Activated T-cell treated with anti-CD3 and anti-CD28 coated beads, Interleukin-2, amount 50 U/mL, for 24 hours (primary cell): ENCODE results near the gene TIMM13.

Experiments used
- DNase-seq: peaks from one replicate; pipeline ENCODE4 v3.0.0-alpha.2; 2020
- H3K27ac Mint-ChIP-seq: 2 replicates; pipeline ENCODE4 v1.8.0; 2020; ENCODE audit warnings: mild to moderate bottlenecking, mixed read lengths
- H3K27me3 Mint-ChIP-seq: 2 replicates; pipeline ENCODE4 v1.8.0; 2020; ENCODE audit warnings: mixed read lengths
- H3K36me3 Mint-ChIP-seq: 2 replicates; pipeline ENCODE4 v1.8.0; 2020; ENCODE audit warnings: low read depth, mixed read lengths
- H3K4me1 Mint-ChIP-seq: 2 replicates; pipeline ENCODE4 v1.8.0; 2020; ENCODE audit warnings: low read depth, mixed read lengths
- H3K4me3 Mint-ChIP-seq: 2 replicates; pipeline ENCODE4 v1.8.0; 2020; ENCODE audit warnings: mild to moderate bottlenecking, moderate library complexity, mixed read lengths
- H3K9me3 Mint-ChIP-seq: 2 replicates; pipeline ENCODE4 v1.8.0; 2020; ENCODE audit warnings: mixed read lengths

Gene TIMM13

GRCh38 chr19:2429917-2430535 is 2.6 kb upstream of the TIMM13 start:
- H3K27ac Mint-ChIP-seq: peak overlapping the region; percentile 47
- DNase-seq: no peak
- no peaks in the 10 kb centered on the region for H3K27me3 Mint-ChIP-seq
- no peaks in the 10 kb centered on the region for H3K9me3 Mint-ChIP-seq
- no peak overlapping the region for H3K4me3 Mint-ChIP-seq
- peaks cover 69% of the 10 kb centered on the region for H3K36me3 Mint-ChIP-seq
- peaks cover 21% of the 10 kb centered on the region for H3K4me1 Mint-ChIP-seq

- H3K27ac Mint-ChIP-seq: peak overlapping the region; percentile 18
- peaks cover 67% of the 10 kb centered on the region for H3K36me3 Mint-ChIP-seq
- no peaks in the 10 kb centered on the region for H3K9me3 Mint-ChIP-seq
- no peak overlapping the region for H3K4me3 Mint-ChIP-seq
- peaks cover 21% of the 10 kb centered on the region for H3K4me1 Mint-ChIP-seq
- no peak for DNase-seq
- no peaks in the 10 kb centered on the region for H3K27me3 Mint-ChIP-seq
Observed at GRCh38 chr19:2428756-2429711, 1.6 kb upstream of the TIMM13 start.

GRCh38 chr19:2428321-2428690 is 920 bp upstream of the TIMM13 start:
- Mint-ChIP-seq H3K36me3 (peaks cover 64% of the 10 kb centered on the region), H3K27me3 (no peaks in the 10 kb centered on the region), H3K27ac (peak overlapping the region; percentile 99), H3K9me3 (no peaks in the 10 kb centered on the region), H3K4me1 (peaks cover 21% of the 10 kb centered on the region), H3K4me3 (no peak overlapping the region)
- no peak for DNase-seq

DNA sequence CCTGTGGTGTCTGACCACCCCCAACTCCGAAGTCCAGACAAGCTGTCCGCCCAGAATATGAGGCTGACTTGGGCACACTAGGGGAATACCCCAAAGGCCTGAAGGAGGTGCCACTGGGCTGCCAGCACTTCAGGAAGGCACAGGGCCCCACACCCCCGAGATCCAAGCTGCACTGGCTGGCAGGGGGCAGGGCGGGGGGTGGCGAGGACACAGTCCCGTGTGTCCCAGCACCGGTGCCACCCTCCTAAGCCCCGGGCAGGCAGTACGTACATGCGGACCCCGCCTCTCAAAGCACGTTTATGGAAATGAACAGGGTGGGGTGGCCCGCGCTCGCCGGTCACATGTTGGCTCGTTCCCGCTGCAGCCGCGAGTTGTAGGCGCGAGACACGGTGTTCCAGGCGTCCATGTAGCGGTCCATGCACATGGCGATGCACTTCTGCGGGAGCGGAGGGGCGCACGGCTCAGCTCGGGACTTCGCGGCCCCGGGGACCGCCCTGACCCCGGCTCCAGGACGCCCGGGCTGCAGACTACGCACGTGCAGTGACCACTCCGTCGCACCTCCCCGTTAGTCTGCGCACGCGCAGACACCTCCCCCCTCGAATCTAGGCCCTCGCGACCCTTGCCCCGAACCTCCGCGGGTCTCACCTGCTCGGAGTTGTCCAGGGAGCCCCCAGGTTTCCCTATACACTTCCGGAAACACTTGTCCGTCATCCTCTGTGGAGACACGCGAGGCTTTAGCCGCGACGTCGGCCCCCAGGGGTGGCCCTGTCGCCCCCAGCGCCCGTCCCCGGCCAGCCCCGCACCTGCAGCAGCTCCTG is 566 bp downstream of the TIMM13 start:
- Mint-ChIP-seq H3K4me1 (peaks cover 23% of the 10 kb centered on the region), H3K27me3 (no peaks in the 10 kb centered on the region), H3K27ac (peak overlapping the region; percentile 99), H3K4me3 (peak overlapping the region; percentile 90), H3K36me3 (peaks cover 63% of the 10 kb centered on the region), H3K9me3 (no peaks in the 10 kb centered on the region)
- peak; percentile 55 for DNase-seq

- Mint-ChIP-seq H3K4me1 (peaks cover 23% of the 10 kb centered on the region), H3K27me3 (no peaks in the 10 kb centered on the region), H3K27ac (peak overlapping the region; percentile 99), H3K4me3 (peak overlapping the region; percentile 90), H3K36me3 (peaks cover 56% of the 10 kb centered on the region), H3K9me3 (no peaks in the 10 kb centered on the region)
- DNase-seq: no peak
Observed at GRCh38 chr19:2425622-2426581, 1.5 kb downstream of the TIMM13 start.

DNA sequence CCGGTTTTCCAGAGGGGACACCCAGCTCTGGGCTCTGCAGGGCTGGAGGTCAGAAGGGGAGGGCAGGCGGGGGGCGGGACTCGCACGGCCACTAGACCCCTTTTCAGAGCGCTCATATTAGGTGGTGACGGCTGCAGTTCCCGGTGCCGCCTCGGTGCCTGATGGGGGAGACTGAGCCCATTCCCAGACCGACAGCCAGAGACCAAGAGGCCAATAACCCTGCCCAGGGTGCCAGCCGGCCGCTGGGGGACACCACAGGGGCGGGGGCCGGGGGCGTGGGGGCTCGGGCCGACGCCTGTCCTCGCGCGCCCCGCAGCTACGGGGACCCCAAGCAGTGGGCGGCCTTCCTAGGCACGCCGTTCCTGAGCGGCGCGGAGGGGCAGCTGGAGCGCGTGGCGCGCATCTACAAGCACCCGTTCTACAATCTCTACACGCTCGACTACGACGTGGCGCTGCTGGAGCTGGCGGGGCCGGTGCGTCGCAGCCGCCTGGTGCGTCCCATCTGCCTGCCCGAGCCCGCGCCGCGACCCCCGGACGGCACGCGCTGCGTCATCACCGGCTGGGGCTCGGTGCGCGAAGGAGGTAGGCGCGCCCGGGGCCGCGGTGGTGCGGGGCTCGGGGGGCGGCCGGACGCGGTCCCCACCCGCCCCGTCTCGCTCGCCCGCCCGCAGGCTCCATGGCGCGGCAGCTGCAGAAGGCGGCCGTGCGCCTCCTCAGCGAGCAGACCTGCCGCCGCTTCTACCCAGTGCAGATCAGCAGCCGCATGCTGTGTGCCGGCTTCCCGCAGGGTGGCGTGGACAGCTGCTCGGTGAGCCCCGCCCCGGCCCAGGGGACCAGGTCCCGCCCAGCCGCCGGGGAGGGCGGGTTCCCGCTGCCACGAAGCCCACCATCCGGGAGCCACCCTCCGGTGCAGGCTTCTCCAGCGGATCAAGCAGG is 2.4 kb downstream of the TIMM13 start:
- peaks cover 48% of the 10 kb centered on the region for H3K36me3 Mint-ChIP-seq
- no peaks in the 10 kb centered on the region for H3K9me3 Mint-ChIP-seq
- H3K27me3 Mint-ChIP-seq: no peaks in the 10 kb centered on the region
- peaks cover 23% of the 10 kb centered on the region for H3K4me1 Mint-ChIP-seq
- H3K4me3 Mint-ChIP-seq: no peak overlapping the region
- H3K27ac Mint-ChIP-seq: no peak overlapping the region
- DNase-seq: no peak

DNA sequence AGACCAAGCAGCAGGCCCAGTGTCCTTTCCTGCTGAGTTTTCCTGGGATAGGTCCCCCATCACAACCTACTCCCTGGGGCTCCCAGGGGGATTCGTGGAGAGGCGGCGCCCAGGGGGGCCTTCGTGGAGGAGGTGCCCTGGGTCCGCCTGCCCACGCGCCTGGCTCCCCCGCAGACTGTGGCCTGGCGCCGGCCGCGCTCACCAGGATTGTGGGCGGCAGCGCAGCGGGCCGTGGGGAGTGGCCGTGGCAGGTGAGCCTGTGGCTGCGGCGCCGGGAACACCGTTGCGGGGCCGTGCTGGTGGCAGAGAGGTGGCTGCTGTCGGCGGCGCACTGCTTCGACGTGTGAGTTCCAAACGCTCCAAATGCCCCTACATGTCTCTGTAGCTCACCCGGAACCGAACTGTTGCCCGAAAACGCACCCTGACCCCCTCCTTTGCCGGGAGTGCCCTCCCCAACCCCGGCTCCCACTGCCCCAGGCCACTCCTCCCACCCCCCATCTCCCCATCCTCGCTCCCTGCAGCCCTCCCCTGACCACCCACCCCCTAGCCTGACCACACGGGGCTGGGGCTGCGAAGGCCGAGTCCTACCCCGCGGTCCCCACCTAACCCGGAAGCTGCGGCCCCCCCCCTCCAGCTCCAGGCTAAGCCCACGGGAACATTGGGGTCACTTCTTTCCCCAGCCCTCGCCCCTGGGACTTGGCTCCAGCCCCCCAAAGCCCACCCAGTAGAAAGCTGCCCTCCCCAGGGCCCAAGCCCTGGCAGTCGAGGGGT is 3.3 kb downstream of the TIMM13 start:
- no peak for DNase-seq
- Mint-ChIP-seq H3K27me3 (no peaks in the 10 kb centered on the region), H3K9me3 (no peaks in the 10 kb centered on the region), H3K4me3 (no peak overlapping the region), H3K36me3 (peaks cover 45% of the 10 kb centered on the region), H3K4me1 (peaks cover 23% of the 10 kb centered on the region), H3K27ac (no peak overlapping the region)

- no peaks in the 10 kb centered on the region for H3K27me3 Mint-ChIP-seq
- peaks cover 41% of the 10 kb centered on the region for H3K36me3 Mint-ChIP-seq
- peak overlapping the region; percentile 33 for H3K27ac Mint-ChIP-seq
- DNase-seq: no peak
- H3K4me3 Mint-ChIP-seq: no peak overlapping the region
- H3K9me3 Mint-ChIP-seq: no peaks in the 10 kb centered on the region
- H3K4me1 Mint-ChIP-seq: peaks cover 18% of the 10 kb centered on the region
Observed at GRCh38 chr19:2423071-2423914, 4.1 kb downstream of the TIMM13 start.

DNA sequence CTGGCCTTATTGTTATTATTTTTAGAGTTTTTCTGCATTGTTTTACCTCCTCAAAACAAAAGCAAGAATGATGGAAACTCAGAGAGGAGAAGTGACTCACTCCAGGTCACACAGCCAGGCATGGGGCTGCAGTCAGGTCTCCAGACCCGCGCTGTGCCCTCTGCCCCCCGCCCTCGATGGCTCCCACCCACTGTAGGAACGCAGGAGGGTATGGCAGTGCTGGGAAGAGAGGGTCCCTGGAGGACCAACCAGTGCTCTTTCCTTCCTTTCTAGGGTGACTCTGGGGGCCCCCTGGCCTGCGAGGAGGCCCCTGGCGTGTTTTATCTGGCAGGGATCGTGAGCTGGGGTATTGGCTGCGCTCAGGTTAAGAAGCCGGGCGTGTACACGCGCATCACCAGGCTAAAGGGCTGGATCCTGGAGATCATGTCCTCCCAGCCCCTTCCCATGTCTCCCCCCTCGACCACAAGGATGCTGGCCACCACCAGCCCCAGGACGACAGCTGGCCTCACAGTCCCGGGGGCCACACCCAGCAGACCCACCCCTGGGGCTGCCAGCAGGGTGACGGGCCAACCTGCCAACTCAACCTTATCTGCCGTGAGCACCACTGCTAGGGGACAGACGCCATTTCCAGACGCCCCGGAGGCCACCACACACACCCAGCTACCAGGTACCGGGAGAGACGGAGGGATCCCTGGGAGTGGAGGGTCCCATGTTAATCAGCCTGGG is 5.6 kb downstream of the TIMM13 start:
- Mint-ChIP-seq H3K27me3 (no peaks in the 10 kb centered on the region), H3K4me3 (no peak overlapping the region), H3K36me3 (peaks cover 39% of the 10 kb centered on the region), H3K9me3 (no peaks in the 10 kb centered on the region), H3K4me1 (peaks cover 11% of the 10 kb centered on the region), H3K27ac (no peak overlapping the region)
- no peak for DNase-seq

DNA sequence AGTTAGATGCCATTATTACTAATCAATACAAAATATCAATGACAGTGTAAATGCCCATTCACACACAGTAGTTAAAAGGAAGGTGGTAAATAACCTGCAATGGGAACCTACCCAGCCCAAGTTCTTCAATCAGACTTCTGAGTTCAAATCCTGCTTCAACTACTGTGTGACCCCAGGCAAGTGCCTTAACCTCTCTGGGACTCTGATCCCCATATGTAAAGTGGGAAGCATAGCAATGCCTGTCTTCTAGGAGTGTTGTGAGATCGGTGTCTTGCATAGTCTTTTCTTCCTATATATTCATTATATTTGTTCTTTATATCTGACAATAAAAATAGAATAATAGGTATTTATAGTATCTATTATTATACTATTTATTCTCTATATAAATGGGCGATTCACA is 6.9 kb downstream of the TIMM13 start:
- no peak for DNase-seq
- Mint-ChIP-seq H3K36me3 (peaks cover 35% of the 10 kb centered on the region), H3K4me3 (no peak overlapping the region), H3K27me3 (no peaks in the 10 kb centered on the region), H3K4me1 (peaks cover 2% of the 10 kb centered on the region), H3K27ac (no peak overlapping the region), H3K9me3 (no peaks in the 10 kb centered on the region)

- no peaks in the 10 kb centered on the region for H3K9me3 Mint-ChIP-seq
- H3K36me3 Mint-ChIP-seq: peaks cover 35% of the 10 kb centered on the region
- no peaks in the 10 kb centered on the region for H3K27me3 Mint-ChIP-seq
- no peak for DNase-seq
- peaks cover 2% of the 10 kb centered on the region for H3K4me1 Mint-ChIP-seq
- H3K4me3 Mint-ChIP-seq: no peak overlapping the region
- H3K27ac Mint-ChIP-seq: peak overlapping the region; percentile 26
Observed at GRCh38 chr19:2419754-2420153, 7.6 kb downstream of the TIMM13 start.
